Effector memory CD8-positive, alpha-beta T cell (primary cell): ENCODE data around the gene MMS19.
"Not testable (repeated sequence)": the region's sequence is repeated elsewhere in the genome, so short reads cannot be mapped to it uniquely, and the experiment has no call there.

Source experiments
- ATAC-seq: fragments of 150-1000 bp; cut with Tn5 transposase; replicated peaks from 2 replicates; pipeline ENCODE4 v1.10.0; 2021; ENCODE audit warnings: mild to moderate bottlenecking, moderate library complexity
- DNase-seq, 3 experiments: peaks; one replicate each; pipeline ENCODE4 v3.0.0; 2021
- H3K27ac Mint-ChIP-seq, 2 donors: one replicate each; pipeline ENCODE4 v1.8.0; 2022; ENCODE audit warnings: mild to moderate bottlenecking in 2 of 2, mixed read lengths in 2 of 2, moderate library complexity in 2 of 2
- H3K27me3 Mint-ChIP-seq, 2 donors: one replicate each; pipeline ENCODE4 v1.8.0; 2022; ENCODE audit warnings: mixed read lengths in 2 of 2
- H3K36me3 Mint-ChIP-seq: one replicate; pipeline ENCODE4 v1.8.0; 2022; ENCODE audit warnings: mild to moderate bottlenecking, moderate library complexity, mixed read lengths; ENCODE audit not compliant: insufficient read depth
- H3K4me1 Mint-ChIP-seq, 2 donors: one replicate each; pipeline ENCODE4 v1.8.0; 2022; ENCODE audit warnings: low read depth in 2 of 2, mixed read lengths in 2 of 2
- H3K4me3 Mint-ChIP-seq, 2 donors: one replicate each; pipeline ENCODE4 v1.8.0; 2022; ENCODE audit warnings: mild to moderate bottlenecking in 2 of 2, mixed read lengths in 2 of 2, moderate library complexity in 2 of 2
- H3K9me3 Mint-ChIP-seq, 2 donors: one replicate each; pipeline ENCODE4 v1.8.0; 2022; ENCODE audit warnings: mixed read lengths in 2 of 2

MMS19 gene

DNA sequence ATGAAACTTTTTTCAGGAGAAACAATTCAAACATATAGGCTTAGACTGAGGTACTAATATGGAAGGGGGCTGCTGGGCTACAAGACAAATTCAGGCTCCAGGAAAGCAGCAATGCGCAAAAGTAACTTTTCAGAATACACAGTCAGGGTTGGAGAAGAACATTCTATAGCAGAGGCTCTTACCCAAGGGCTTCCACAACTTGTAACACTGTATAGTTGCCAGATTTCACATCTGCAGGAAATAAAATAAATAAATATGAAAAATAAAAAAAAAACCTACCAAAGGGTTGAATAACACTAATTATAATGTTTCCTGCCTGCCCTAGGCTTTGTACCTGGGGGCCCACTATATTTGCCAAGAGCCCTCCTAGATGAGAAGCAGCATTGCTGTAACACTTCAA, 14.3 kb downstream of the MMS19 start:
- Mint-ChIP-seq H3K36me3 (peaks cover 35% of the 10 kb centered on the region), H3K4me3 (no peak overlapping the region), H3K9me3 (no peaks in the 10 kb centered on the region), H3K27ac (peak overlapping the region in 1 of 2 donors; percentile 32), H3K4me1 (peaks cover 3 to 8% of the 10 kb centered on the region in 2 donors), H3K27me3 (no peaks in the 10 kb centered on the region)
- ATAC-seq (no peak), DNase-seq (no peak)

DNA sequence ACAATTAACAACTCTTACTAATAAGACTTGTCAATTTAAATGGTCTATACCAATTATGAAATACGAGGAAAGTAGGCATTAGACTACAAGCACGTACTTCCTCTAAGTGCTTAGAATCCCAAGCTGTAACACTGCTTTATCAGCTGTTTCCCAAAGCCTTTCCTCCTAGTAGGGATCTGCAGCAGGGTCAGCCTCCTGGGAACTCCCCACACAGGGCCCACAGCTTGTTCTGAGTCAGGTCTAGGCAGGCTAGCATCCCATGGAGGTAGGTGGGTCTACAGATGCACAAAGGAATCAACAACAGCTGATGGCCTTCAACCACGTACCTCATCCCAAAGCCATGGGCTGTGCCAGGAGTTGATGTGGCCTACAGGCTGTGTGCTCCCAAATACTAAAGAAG, 14.7 kb downstream of the MMS19 start:
- DNase-seq (no peak), ATAC-seq (no peak)
- Mint-ChIP-seq H3K9me3 (no peaks in the 10 kb centered on the region), H3K36me3 (peaks cover 35% of the 10 kb centered on the region), H3K4me1 (peaks cover 2 to 6% of the 10 kb centered on the region in 2 donors), H3K27me3 (no peaks in the 10 kb centered on the region), H3K27ac (peak overlapping the region in 1 of 2 donors; percentile 32), H3K4me3 (no peak overlapping the region)

DNA sequence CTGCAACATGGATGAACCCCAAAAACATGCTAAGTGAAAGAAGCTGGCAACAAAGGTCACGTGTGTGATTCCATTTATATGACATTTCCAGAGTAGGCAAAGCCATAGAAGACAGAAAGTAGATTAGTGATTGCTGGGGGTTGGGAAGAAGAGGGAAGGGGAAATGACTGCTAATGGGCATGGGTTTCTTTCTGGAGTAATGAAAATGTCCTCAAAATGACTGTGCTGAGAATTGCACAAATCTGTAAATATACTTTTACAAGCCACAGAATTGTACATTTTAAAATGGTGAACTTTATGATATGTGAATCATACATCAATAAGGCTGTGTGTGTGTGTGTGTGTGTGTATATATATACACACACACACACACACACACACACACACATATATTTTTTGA, 15.8 kb downstream of the MMS19 start:
- ATAC-seq: no peak
- Mint-ChIP-seq H3K36me3 (peaks cover 40% of the 10 kb centered on the region), H3K27ac (peak overlapping the region in 1 of 2 donors; percentile 25)

DNA sequence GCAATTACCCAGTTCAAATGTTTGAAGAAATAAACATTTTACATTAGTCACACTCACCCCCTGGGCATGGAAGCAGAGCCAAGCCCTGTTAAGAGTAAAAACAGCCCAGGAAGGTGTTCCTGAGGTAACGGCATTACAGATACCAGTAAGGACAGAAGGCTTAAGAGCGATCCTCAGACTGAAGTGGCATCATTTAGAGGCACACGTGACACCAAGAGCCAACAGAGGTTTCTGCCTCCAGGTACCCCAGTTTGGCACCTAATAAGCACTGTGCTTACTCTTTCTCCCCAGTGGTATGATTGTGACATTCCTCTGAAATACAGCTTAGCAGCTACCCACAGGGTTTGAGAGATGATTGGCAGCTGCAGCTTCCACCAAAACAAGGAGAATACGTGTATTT, 17.2 kb downstream of the MMS19 start:
- Mint-ChIP-seq H3K4me3 (no peak overlapping the region), H3K4me1 (peaks cover 1 to 13% of the 10 kb centered on the region in 2 donors), H3K27ac (peak overlapping the region in 1 of 2 donors; percentile 51), H3K27me3 (no peaks in the 10 kb centered on the region), H3K36me3 (peaks cover 51% of the 10 kb centered on the region), H3K9me3 (no peaks in the 10 kb centered on the region)
- no peak for DNase-seq
- no peak for ATAC-seq

More for the DNA sequence above, 15.8 kb downstream of the MMS19 start:
- Mint-ChIP-seq H3K4me1 (peaks cover 2 to 9% of the 10 kb centered on the region in 2 donors), H3K9me3 (no peaks in the 10 kb centered on the region), H3K4me3 (no peak overlapping the region), H3K27me3 (no peaks in the 10 kb centered on the region)
- no peak for DNase-seq

DNA sequence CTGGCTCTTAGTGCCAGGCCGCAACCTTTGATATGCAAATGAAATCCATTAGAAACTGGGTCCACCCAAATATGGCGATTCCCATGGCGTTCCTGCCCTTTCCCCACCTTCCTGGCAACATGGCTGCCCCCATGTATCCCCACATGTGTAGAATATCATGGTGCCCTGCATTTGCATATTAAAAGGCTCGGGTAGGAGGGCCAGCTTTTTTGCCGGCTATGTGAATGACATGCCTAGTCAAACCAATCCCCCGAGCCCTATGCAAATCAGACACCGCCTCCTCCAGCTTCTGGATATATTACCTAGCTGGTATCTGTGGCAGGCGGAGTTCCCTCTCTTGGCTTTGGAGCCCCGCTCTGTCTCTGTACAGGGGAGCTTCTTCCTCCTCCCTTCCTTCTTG, 18.3 kb downstream of the MMS19 start:
- peaks cover 0 to 13% of the 10 kb centered on the region in 2 donors for H3K4me1 Mint-ChIP-seq
- H3K27ac Mint-ChIP-seq: peak overlapping the region in 1 of 2 donors; percentile 24
- DNase-seq (no peak), ATAC-seq (no peak)
- peaks cover 53% of the 10 kb centered on the region for H3K36me3 Mint-ChIP-seq
- no peaks in the 10 kb centered on the region for H3K9me3 Mint-ChIP-seq
- H3K4me3 Mint-ChIP-seq: no peak overlapping the region
- no peaks in the 10 kb centered on the region for H3K27me3 Mint-ChIP-seq

DNA sequence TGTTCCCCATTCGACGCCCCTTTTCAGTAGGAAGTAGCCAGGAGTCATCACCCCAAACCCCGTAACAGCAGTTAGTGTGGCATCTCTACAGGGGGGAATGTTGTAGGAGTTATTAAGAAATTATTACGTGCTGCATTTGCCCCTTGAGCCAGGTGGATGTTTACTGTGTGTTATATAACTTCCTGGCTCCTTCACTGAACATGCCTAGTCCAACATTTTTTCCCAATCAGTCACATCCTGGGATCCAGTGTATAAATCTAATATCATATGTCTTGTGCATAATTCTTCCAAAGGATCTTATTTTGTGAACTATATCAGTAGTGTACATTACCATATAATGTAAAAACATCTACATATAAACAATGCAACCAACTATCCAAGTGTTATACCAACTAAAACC, 18.8 kb downstream of the MMS19 start:
- peaks cover 58% of the 10 kb centered on the region for H3K36me3 Mint-ChIP-seq

DNA sequence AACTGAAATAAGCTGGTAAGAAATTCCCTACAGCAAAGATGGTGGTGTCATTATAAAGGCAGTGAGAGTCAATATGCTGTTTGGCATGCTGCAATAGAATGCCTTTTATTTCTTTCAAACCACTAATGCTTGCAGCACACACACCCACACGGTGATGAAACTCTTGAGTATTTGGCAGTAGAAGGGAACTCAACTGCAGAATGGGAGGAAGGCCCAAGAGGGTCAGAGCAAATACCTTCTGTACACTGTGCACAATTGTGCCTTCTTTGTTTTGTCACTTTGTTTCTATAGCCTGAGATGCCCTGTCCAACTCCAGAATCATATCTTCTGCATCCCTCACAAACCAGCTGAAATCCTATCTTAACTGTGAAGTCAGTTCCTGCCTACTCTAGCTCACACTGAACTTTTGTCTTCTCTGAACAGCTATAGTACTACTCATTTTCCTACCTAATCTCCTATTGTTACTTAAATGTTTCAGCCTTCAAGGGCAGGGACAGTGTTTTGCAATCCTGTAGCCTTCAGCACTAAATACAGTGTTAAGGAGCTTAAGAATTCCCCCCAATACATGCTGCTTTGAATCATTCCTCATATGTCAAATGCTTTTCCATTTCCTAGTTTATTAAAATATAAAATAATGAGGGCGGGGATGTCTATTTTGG, 22.2 kb downstream of the MMS19 start:
- Mint-ChIP-seq H3K27me3 (no peaks in the 10 kb centered on the region), H3K27ac (no peak overlapping the region), H3K9me3 (no peaks in the 10 kb centered on the region), H3K4me1 (peaks cover 0 to 8% of the 10 kb centered on the region in 2 donors), H3K4me3 (no peak overlapping the region), H3K36me3 (peaks cover 81% of the 10 kb centered on the region)
- no peak for DNase-seq
- ATAC-seq: no peak

More for the DNA sequence above, 18.8 kb downstream of the MMS19 start:
- H3K4me3 Mint-ChIP-seq, ATAC-seq, DNase-seq, H3K27ac Mint-ChIP-seq, H3K9me3 Mint-ChIP-seq, H3K27me3 Mint-ChIP-seq: not testable (repeated sequence)
- H3K4me1 Mint-ChIP-seq: peaks cover 0 to 13% of the 10 kb centered on the region in 2 donors

DNA sequence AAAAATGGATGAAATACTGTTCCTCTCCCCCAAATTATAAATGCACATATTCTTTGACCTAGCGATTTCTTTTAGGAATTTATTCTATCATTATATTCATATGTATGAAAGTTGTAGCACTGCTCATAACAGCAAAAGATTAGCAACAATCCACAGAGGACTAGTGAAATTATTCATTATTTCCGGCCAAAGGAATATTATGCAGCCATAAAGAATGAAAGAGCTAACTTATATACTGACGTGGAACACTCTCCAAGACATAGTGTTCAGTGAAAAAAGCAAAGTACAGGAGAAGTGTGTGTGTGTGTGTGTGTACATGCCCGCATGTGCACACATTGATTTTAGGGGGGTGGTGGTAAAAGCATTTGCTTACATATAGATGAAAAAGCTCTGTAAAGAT, 23.3 kb downstream of the MMS19 start:
- ATAC-seq: no peak

DNA sequence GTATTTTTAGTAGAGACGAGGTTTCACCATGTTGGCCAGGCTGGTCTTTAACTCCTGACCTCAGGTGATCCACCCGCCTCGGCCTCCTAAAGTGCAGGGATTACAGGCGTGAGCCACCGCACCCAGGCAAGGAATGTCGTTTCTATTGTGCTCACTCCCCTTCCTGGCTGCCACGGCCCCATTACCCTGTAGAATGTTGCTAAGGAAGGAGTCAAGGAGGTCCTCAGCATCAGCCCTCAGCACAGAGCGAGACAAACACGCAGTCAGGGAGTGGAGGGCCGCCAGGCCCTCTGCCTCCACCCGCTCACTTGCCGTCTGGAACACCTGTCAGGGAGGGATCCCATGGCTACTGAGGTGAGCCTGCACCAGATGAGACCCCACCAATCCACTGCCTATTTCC, 29.4 kb downstream of the MMS19 start:
- not testable (repeated sequence) for H3K9me3 Mint-ChIP-seq, H3K4me1 Mint-ChIP-seq, DNase-seq, H3K4me3 Mint-ChIP-seq, H3K27me3 Mint-ChIP-seq, ATAC-seq
- H3K36me3 Mint-ChIP-seq: peaks cover 58% of the 10 kb centered on the region
- H3K27ac Mint-ChIP-seq: peak overlapping the region in 1 of 2 donors; percentile 23

More for the DNA sequence above, 23.3 kb downstream of the MMS19 start:
- Mint-ChIP-seq H3K27me3 (no peaks in the 10 kb centered on the region), H3K4me3 (no peak overlapping the region), H3K9me3 (no peaks in the 10 kb centered on the region), H3K4me1 (peaks cover 0 to 7% of the 10 kb centered on the region in 2 donors), H3K36me3 (peaks cover 75% of the 10 kb centered on the region), H3K27ac (no peak overlapping the region)
- no peak for DNase-seq

DNA sequence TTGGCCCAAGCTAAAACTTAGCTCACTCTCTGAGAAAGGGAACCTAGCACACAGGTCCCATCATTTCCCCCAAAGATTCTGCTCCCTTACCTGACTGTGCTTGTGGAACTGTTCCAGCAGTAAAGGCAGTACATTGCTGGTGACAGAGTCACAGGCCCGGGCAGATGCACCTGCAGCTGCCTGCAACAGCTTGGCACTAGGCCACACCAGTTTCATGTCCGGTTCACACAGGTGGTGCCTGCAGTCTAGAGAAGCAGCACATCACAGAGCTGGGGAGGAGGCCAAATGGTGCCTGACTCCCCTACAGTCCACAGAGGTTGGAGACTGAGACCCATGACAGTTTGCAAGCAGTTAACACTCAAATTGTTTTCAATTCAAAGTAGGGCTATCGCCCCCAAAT, 30.1 kb downstream of the MMS19 start:
- Mint-ChIP-seq H3K4me1 (peaks cover 0 to 3% of the 10 kb centered on the region in 2 donors), H3K9me3 (no peaks in the 10 kb centered on the region), H3K27ac (no peak overlapping the region), H3K27me3 (no peaks in the 10 kb centered on the region), H3K36me3 (peaks cover 58% of the 10 kb centered on the region), H3K4me3 (no peak overlapping the region)
- no peak for DNase-seq
- no peak for ATAC-seq

DNA sequence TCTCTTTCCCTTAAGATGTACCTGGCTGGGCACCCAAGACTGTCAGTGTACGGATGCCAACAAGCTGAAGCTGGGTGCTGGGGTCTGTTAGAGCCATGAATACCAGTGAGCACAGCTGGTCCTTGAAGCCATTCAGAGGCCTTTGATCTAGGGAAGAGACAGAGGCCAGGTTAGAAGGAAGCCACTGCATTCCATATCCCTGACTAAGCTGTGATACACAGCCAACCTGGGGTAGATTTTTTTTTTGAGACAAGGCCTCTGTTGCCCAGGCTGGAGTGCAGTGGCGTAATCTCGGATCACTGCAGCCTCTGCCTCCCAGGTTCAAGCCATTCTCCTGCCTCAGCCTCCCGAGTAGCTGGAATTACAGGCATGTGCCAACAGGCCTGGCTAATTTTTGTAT, 31.5 kb downstream of the MMS19 start:
- Mint-ChIP-seq H3K36me3 (peaks cover 54% of the 10 kb centered on the region), H3K4me3 (no peak overlapping the region), H3K4me1 (peaks cover 0 to 3% of the 10 kb centered on the region in 2 donors), H3K27ac (no peak overlapping the region), H3K27me3 (no peaks in the 10 kb centered on the region), H3K9me3 (no peaks in the 10 kb centered on the region)
- DNase-seq: no peak
- ATAC-seq: no peak

DNA sequence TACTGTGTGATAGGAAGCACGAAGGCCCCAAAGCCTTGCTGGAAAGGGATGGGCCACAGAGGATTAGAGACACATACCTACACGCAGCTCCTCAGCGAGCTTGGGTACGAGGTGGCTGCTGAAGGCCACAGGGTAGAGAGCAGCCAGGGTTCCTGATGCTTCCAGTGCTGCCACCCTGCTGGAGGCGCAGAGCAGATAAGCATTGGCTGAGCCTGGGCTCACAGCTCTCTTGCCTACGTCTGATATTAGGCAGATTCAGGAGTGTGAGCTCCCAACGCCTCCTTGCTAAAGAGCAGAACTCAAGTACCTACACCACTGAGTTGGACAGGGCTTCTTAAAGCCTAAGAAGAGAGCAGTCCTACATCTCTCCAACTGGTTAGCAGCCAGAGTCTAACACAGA, 32.2 kb downstream of the MMS19 start:
- H3K27ac Mint-ChIP-seq: no peak overlapping the region
- no peak overlapping the region for H3K4me3 Mint-ChIP-seq
- no peaks in the 10 kb centered on the region for H3K27me3 Mint-ChIP-seq
- DNase-seq (no peak), ATAC-seq (no peak)
- H3K9me3 Mint-ChIP-seq: no peaks in the 10 kb centered on the region
- peaks cover 0 to 3% of the 10 kb centered on the region in 2 donors for H3K4me1 Mint-ChIP-seq
- H3K36me3 Mint-ChIP-seq: peaks cover 52% of the 10 kb centered on the region

DNA sequence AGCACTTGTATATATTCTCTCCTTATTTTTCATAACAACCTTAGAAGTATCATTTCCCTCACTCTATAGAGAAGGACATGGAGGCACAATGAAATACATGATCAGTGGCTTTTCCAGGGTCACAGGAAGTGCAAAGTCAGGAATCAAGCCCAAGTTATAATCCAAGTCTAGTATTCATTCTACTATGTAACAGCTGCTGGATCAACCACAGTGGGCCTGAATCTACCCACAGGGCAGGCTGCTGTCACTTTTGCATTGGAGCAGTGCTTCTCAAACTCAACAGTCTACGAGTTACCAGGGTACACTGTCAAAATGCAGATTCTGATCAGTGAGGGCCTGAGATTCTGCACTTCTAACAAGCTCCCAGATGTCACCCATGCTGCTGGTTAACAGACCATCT, 34.0 kb downstream of the MMS19 start:
- Mint-ChIP-seq H3K27ac (peak overlapping the region; percentile 35 to 80), H3K4me3 (no peak overlapping the region), H3K9me3 (no peaks in the 10 kb centered on the region), H3K27me3 (no peaks in the 10 kb centered on the region), H3K4me1 (peaks cover 0 to 3% of the 10 kb centered on the region in 2 donors), H3K36me3 (peaks cover 57% of the 10 kb centered on the region)
- ATAC-seq (no peak), DNase-seq (no peak)

DNA sequence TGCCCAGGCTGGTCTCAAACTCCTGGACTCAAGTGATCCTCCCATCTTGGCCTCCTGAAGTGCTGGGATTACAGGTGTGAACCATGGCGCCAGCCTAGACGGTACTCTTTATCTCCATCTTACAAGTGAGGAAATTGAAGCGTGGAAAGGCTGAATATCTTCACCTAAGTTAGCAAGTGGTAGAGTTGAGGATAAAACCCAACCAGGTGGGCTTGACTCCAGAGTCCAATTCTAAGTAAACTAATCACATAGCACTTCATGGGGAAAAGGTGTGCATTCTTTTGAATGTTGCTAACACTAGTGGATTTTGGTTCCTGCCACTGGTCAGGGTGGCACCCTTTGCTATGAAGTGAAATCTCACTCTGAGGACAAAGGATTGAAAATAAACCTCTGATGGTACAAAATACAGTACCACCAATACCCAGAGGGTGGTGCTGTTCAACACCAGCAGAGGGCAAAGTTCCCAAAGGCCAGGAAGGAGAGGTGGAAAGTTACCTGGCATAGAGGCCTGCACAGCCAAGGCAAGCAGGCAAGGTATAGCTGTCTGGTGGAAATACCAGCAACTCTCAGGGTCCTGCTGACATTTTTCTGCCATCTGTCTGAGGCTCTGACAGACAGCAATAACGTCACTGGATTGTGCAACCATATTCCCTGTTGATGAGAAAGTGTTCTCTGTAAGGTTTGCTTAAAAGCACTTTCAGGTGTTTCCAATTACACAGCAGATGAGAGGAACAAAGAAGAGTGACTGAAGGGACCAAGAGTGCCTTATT, 34.7 kb downstream of the MMS19 start:
- peak; percentile 59 for ATAC-seq
- H3K27ac Mint-ChIP-seq: peak overlapping the region in 1 of 2 donors; percentile 80
- H3K4me3 Mint-ChIP-seq: no peak overlapping the region
- DNase-seq: peak; percentile 23 to 42 (median 31)
- no peaks in the 10 kb centered on the region for H3K9me3 Mint-ChIP-seq
- H3K36me3 Mint-ChIP-seq: peaks cover 64% of the 10 kb centered on the region
- H3K4me1 Mint-ChIP-seq: peaks cover 2 to 3% of the 10 kb centered on the region in 2 donors
- H3K27me3 Mint-ChIP-seq: no peaks in the 10 kb centered on the region
